Natural killer cell (primary cell): ENCODE measurements around the gene LBP. TPM values are rescaled to one million over a fixed set of nuclear protein-coding genes. Genes with fewer than 3 reads are reported as not detected.

Experiments used
- ATAC-seq, 3 donors: fragments of 150-1000 bp in 2 of 3; fragments of 200-7000 bp in 1 of 3; cut with Tn5 transposase; 1 replicate in 1 of 3; 2 replicates in 2 of 3; pipeline ENCODE4 v1.10.0; 2021; ENCODE audit warnings: mild to moderate bottlenecking in 2 of 3, moderate library complexity in 2 of 3
- DNase-seq, 2 donors: peaks; one replicate each; pipeline versions ENCODE4 v3.0.0 to v3.0.0-alpha.2; 2013 to 2021; ENCODE audit warnings: mixed read lengths in 1 of 2
- H3K27ac ChIP-seq: one replicate; pipeline ENCODE4 v1.5.1; 2013; ENCODE audit warnings: mild to moderate bottlenecking, low read length
- H3K27me3 ChIP-seq: one replicate; pipeline ENCODE4 v1.6.1; 2013; ENCODE audit warnings: low read length; ENCODE audit not compliant: control insufficient read depth, insufficient read depth
- H3K36me3 ChIP-seq: one replicate; pipeline ENCODE4 v1.6.1; 2013; ENCODE audit warnings: low read length; ENCODE audit not compliant: control insufficient read depth, insufficient read depth
- H3K4me1 ChIP-seq: one replicate; pipeline ENCODE4 v1.6.1; 2013; ENCODE audit warnings: low read length; ENCODE audit not compliant: control insufficient read depth, insufficient read depth
- H3K4me3 ChIP-seq: one replicate; pipeline ENCODE4 v1.5.1; 2013; ENCODE audit warnings: low read length
- H3K9me3 ChIP-seq: one replicate; pipeline ENCODE4 v1.6.1; 2013; ENCODE audit warnings: low read length; ENCODE audit not compliant: control insufficient read depth, insufficient read depth
- H3K27ac Mint-ChIP-seq, 2 donors: one replicate each; pipeline ENCODE4 v1.8.0; 2022; ENCODE audit warnings: mild to moderate bottlenecking in 2 of 2, mixed read lengths in 2 of 2, moderate library complexity in 1 of 2
- H3K27me3 Mint-ChIP-seq, 2 donors: one replicate each; pipeline ENCODE4 v1.8.0; 2022; ENCODE audit warnings: low read depth in 2 of 2, mixed read lengths in 2 of 2
- H3K36me3 Mint-ChIP-seq: one replicate; pipeline ENCODE4 v1.8.0; 2022; ENCODE audit warnings: mixed read lengths
- H3K4me1 Mint-ChIP-seq, 2 donors: one replicate each; pipeline ENCODE4 v1.8.0; 2022; ENCODE audit warnings: mixed read lengths in 2 of 2
- H3K4me3 Mint-ChIP-seq: one replicate; pipeline ENCODE4 v1.8.0; 2022; ENCODE audit warnings: mild to moderate bottlenecking, moderate library complexity, mixed read lengths
- H3K9me3 Mint-ChIP-seq, 2 donors: one replicate each; pipeline ENCODE4 v1.8.0; 2022; ENCODE audit warnings: mixed read lengths in 2 of 2
- WGBS: methylation state at CpG from one replicate; pipeline ENCODE4 v1.1.7; 2013; ENCODE audit warnings: missing lambda C conversion rate; ENCODE audit not compliant: insufficient coverage; 5-methylcytosine and 5-hydroxymethylcytosine counted together
- intact Hi-C: fragments of 100-400 bp; cut with micrococcal nuclease; formaldehyde crosslinking; loops from one replicate; pipeline ENCODE4 v1.14.2; 2022
- total RNA-seq, 4 donors: library from RNA; stranded (reverse); fragments of 120-200 nt in 1 of 4; gene quantifications; one replicate each; pipeline versions ENCODE4 v1.2.3 to v1.2.4, GENCODE V29; 2013 to 2022
- TF ChIP-seq, protein P1 (sequence below): fragments of 200-600 bp; IDR thresholded peaks from one replicate; pipeline ENCODE4 v1.8.0; 2022; ENCODE audit warnings: antibody characterized with exemption

LBP gene
- total RNA-seq, 3 donors from 2014 or later (not counting 1 experiment from before 2014, with no cell fraction given), result not detected

GRCh38 chr20:38383147-38383546 lies 36.9 kb downstream of the LBP start:
- H3K36me3 Mint-ChIP-seq, result no peaks in the 10 kb centered on the region
- 90% methylated on average over 4 of the region's 4 CpGs for WGBS
- no peaks in the 10 kb centered on the region for H3K4me1 Mint-ChIP-seq
- Histone ChIP-seq H3K36me3 (no peaks in the 10 kb centered on the region), H3K27ac (no peak overlapping the region), H3K4me3 (no peak overlapping the region), H3K9me3 (no peaks in the 10 kb centered on the region), H3K4me1 (no peaks in the 10 kb centered on the region), H3K27me3 (no peaks in the 10 kb centered on the region)
- intact Hi-C loops, result no loop called here
- H3K9me3 Mint-ChIP-seq, result no peaks in the 10 kb centered on the region
- TF ChIP-seq, protein P1, sequence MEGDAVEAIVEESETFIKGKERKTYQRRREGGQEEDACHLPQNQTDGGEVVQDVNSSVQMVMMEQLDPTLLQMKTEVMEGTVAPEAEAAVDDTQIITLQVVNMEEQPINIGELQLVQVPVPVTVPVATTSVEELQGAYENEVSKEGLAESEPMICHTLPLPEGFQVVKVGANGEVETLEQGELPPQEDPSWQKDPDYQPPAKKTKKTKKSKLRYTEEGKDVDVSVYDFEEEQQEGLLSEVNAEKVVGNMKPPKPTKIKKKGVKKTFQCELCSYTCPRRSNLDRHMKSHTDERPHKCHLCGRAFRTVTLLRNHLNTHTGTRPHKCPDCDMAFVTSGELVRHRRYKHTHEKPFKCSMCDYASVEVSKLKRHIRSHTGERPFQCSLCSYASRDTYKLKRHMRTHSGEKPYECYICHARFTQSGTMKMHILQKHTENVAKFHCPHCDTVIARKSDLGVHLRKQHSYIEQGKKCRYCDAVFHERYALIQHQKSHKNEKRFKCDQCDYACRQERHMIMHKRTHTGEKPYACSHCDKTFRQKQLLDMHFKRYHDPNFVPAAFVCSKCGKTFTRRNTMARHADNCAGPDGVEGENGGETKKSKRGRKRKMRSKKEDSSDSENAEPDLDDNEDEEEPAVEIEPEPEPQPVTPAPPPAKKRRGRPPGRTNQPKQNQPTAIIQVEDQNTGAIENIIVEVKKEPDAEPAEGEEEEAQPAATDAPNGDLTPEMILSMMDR, result no peak
- ATAC-seq, result no peak
- no peak overlapping the region for H3K4me3 Mint-ChIP-seq
- no peak for DNase-seq
- peaks cover 4 to 8% of the 10 kb centered on the region in 2 donors for H3K27me3 Mint-ChIP-seq
- H3K27ac Mint-ChIP-seq, result no peak overlapping the region

DNA sequence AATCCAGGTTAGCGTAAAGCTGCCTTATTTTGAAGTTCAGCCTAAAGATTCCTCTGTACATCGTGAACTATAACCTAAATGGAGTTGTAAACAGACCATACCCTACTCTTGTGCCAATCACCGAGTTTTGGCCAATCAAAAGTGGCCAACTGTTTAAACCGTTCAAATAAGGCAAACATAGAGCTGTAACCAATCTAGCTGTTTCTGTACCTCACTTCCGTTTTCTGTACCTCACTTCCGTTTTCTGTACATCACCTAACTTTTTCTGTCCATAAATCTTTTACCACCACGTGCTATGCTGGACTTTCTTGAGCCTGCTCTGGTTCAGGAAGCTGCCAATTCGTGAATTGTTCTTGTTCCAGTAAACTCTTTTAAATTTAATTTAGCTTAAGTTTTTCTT lies 39.7 kb downstream of the LBP start:
- peaks cover 2% of the 10 kb centered on the region for H3K27me3 ChIP-seq
- WGBS, result 56% methylated on average over 8 of the region's 8 CpGs
- DNase-seq (no peak), ATAC-seq (no peak)
- no peak overlapping the region for H3K4me3 ChIP-seq
- H3K27ac Mint-ChIP-seq, result no peak overlapping the region
- H3K27ac ChIP-seq, result no peak overlapping the region
- no peaks in the 10 kb centered on the region for H3K4me1 Mint-ChIP-seq
- intact Hi-C loops, result no loop called here
- H3K4me3 Mint-ChIP-seq, result no peak overlapping the region
- TF ChIP-seq, protein P1, result no peak
- no peaks in the 10 kb centered on the region for H3K36me3 Mint-ChIP-seq
- H3K9me3 ChIP-seq, result no peaks in the 10 kb centered on the region
- H3K9me3 Mint-ChIP-seq, result no peaks in the 10 kb centered on the region
- peaks cover 7 to 18% of the 10 kb centered on the region in 2 donors for H3K27me3 Mint-ChIP-seq
- H3K36me3 ChIP-seq, result no peaks in the 10 kb centered on the region
- H3K4me1 ChIP-seq, result no peaks in the 10 kb centered on the region

GRCh38 chr20:38386851-38387250 lies 40.6 kb downstream of the LBP start:
- H3K4me1 ChIP-seq, result no peaks in the 10 kb centered on the region
- Mint-ChIP-seq H3K36me3 (no peaks in the 10 kb centered on the region), H3K27ac (no peak overlapping the region), H3K9me3 (no peaks in the 10 kb centered on the region), H3K4me1 (no peaks in the 10 kb centered on the region), H3K27me3 (peaks cover 7 to 18% of the 10 kb centered on the region in 2 donors), H3K4me3 (no peak overlapping the region)
- H3K9me3 ChIP-seq, result no peaks in the 10 kb centered on the region
- intact Hi-C loops, result no loop called here
- DNase-seq (no peak), ATAC-seq (no peak)
- H3K4me3 ChIP-seq, result no peak overlapping the region
- no peaks in the 10 kb centered on the region for H3K36me3 ChIP-seq
- 69% methylated on average over 2 of the region's 2 CpGs for WGBS
- H3K27ac ChIP-seq, result no peak overlapping the region
- H3K27me3 ChIP-seq, result peaks cover 2% of the 10 kb centered on the region
- TF ChIP-seq, protein P1, result no peak

DNA sequence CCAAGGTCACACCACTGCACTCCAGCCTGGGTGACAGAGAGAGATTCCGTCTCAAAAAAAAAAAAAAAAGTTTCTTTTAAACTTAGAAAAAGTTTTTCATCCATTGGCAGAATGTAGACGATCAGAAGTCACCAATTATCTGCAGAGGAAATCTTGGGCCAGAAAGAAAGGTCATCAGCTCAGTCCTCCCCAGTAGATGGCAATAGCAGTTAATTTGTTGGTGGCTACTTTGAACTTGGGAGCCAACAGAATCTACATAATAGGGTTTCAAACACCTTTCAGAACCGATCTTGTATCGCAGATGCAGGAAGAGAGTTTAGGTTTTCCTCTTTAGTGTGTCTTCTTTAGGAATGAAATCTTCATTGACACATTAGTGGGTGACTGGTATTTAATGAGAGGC lies 41.7 kb downstream of the LBP start:
- WGBS, result 85% methylated on average over 4 of the region's 4 CpGs
- ATAC-seq, result no peak
- intact Hi-C loops, result no loop called here
- H3K4me3 Mint-ChIP-seq, result no peak overlapping the region
- no peaks in the 10 kb centered on the region for H3K4me1 Mint-ChIP-seq
- peaks cover 2% of the 10 kb centered on the region for H3K27me3 ChIP-seq
- no peaks in the 10 kb centered on the region for H3K9me3 ChIP-seq
- H3K9me3 Mint-ChIP-seq, result no peaks in the 10 kb centered on the region
- no peaks in the 10 kb centered on the region for H3K36me3 ChIP-seq
- DNase-seq, result no peak
- H3K27me3 Mint-ChIP-seq, result peaks cover 9 to 11% of the 10 kb centered on the region in 2 donors
- H3K36me3 Mint-ChIP-seq, result no peaks in the 10 kb centered on the region
- no peak overlapping the region for H3K27ac Mint-ChIP-seq
- H3K4me1 ChIP-seq, result no peaks in the 10 kb centered on the region
- no peak overlapping the region for H3K4me3 ChIP-seq
- TF ChIP-seq, protein P1, result no peak
- H3K27ac ChIP-seq, result no peak overlapping the region
